NCI-H187 (cell line): ENCODE measurements around the gene CMTM3.

ENCODE experiments used
- DNase-seq, 2 experiments: peaks; one replicate each; lab custom pipeline; 2025; lab: John Stamatoyannopoulos, UW

Gene CMTM3

GRCh38 chr16:66662445-66663194 lies 58.1 kb downstream of the CMTM3 start:
- no peak for DNase-seq
